ENCODE results near the gene PHLDA2. TPM values are rescaled to one million over a fixed set of nuclear protein-coding genes. Genes with fewer than 3 reads are reported as not detected.

The PHLDA2 gene
- total and polyA plus RNA-seq, 8 donors, result 3.1 to 34.2 (median 25.5) TPM; not detected in 3

- H3K4me3 ChIP-seq, result no peak overlapping the region
- H3K27ac ChIP-seq, result peak overlapping the region; percentile 83 to 92 (median 88)
- H3K27me3 ChIP-seq, result peaks cover 0 to 24% (median 0%) of the 10 kb centered on the region in 3 donors
- TF ChIP-seq EP300 (IDR thresholded peaks at IDR 0.05) (no peak), POLR2AphosphoS5 (IDR thresholded peaks at IDR 0.05) (peak in 2 of 3 donors; percentile 75 to 89)
- TF ChIP-seq, protein P1, sequence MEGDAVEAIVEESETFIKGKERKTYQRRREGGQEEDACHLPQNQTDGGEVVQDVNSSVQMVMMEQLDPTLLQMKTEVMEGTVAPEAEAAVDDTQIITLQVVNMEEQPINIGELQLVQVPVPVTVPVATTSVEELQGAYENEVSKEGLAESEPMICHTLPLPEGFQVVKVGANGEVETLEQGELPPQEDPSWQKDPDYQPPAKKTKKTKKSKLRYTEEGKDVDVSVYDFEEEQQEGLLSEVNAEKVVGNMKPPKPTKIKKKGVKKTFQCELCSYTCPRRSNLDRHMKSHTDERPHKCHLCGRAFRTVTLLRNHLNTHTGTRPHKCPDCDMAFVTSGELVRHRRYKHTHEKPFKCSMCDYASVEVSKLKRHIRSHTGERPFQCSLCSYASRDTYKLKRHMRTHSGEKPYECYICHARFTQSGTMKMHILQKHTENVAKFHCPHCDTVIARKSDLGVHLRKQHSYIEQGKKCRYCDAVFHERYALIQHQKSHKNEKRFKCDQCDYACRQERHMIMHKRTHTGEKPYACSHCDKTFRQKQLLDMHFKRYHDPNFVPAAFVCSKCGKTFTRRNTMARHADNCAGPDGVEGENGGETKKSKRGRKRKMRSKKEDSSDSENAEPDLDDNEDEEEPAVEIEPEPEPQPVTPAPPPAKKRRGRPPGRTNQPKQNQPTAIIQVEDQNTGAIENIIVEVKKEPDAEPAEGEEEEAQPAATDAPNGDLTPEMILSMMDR (IDR thresholded peaks at IDR 0.05), result no peak
- 18 to 61% (median 46%) methylated on average over 4 to 5 of the region's 5 CpGs for WGBS, 5 donors
- intact Hi-C loops (cut with DNase I; ENCODE audit: low total_unique reads), result no loop called here
- H3K9me3 ChIP-seq, result no peaks in the 10 kb centered on the region
- peak; percentile 96 for DNase-seq
- no peaks in the 10 kb centered on the region for H3K36me3 ChIP-seq
- peaks cover 33 to 54% (median 50%) of the 10 kb centered on the region in 4 donors for H3K4me1 ChIP-seq
Observed at GRCh38 chr11:2912498-2912897, 16.7 kb downstream of the PHLDA2 start.

DNA sequence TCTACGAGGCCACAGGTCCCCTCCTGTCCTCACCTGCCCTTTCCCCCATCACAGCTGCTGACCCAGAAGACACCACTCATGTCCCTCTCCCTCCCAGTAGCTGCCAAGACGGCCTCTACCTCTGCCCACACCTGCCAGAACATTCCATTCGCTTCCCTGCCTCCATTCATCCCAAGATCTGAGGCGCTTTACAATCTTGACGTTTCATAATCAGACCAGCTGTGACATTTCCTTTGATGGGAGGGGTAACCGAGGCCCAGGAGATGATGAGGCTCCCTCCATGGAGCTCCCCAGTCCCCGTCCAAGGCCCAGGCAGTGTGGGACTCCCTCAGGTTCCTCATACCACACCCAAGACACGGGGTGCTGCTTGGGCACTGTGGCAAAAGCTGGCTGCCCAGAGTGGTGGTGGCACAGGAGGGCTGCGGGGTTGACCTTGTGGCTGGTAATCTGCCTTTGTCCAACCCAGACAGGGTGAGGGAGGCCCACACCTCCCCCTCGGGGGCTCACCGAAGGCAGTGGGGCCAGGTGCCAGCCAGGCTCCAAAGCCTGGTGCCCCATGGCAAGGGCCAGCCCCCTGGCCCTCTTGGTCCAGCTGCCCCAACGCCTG, 17.3 kb downstream of the PHLDA2 start:
- Histone ChIP-seq H3K36me3 (no peaks in the 10 kb centered on the region), H3K4me1 (peaks cover 33 to 54% (median 50%) of the 10 kb centered on the region in 4 donors), H3K4me3 (no peak overlapping the region), H3K27ac (peak overlapping the region; percentile 83 to 92 (median 88)), H3K27me3 (peaks cover 0 to 30% (median 0%) of the 10 kb centered on the region in 3 donors), H3K9me3 (no peaks in the 10 kb centered on the region)
- TF ChIP-seq EP300 (IDR thresholded peaks at IDR 0.05), result no peak
- TF ChIP-seq POLR2AphosphoS5 (IDR thresholded peaks at IDR 0.05), result no peak
- TF ChIP-seq POLR2A (IDR thresholded peaks at IDR 0.05), result no peak
- TF ChIP-seq, protein P1 (IDR thresholded peaks at IDR 0.05), result no peak
- WGBS, 5 donors, result 34 to 53% (median 38%) methylated on average over 8 to 12 of the region's 12 CpGs
- DNase-seq, result peak; percentile 53 to 63
- intact Hi-C loops (cut with DNase I; ENCODE audit: low total_unique reads), result no loop called here

DNA sequence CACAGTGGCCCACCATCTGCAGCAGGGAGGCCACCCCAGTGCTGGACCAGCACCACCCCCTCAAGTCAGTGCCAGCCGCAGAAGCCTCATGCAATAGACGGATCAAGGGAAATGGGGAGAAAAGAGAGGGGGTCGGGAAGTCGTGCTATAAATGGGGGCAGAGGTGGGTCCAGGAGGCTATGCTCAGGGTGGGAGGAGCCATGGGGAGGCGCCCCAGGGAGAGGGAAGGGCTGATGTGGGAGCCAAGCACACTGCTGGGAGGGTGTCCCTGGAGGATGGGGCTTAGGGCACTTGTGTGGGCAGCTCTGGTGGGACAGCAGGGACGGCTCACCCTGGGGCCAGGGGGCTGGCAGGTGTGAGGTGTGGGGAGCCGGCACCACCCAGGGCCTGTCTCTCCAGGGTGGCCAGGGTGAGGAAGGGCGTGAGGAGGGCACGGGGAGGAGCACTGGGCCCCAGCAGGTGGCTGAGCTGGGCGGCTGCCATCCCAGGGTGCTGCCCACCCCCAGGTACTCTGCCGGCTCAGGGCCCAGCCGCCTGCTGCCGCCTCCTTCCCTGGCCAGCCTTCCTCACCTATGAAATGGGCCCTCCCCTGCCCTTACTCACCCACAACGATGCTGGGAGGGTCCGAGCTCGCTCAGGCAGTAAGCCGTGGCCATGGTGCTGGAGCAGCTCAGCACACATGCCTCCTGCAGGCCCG, 18.0 kb downstream of the PHLDA2 start:
- no peak for DNase-seq

GRCh38 chr11:2910401-2910955, 18.7 kb downstream of the PHLDA2 start:
- Histone ChIP-seq H3K4me1 (peaks cover 33 to 54% (median 50%) of the 10 kb centered on the region in 4 donors), H3K27me3 (peaks cover 0 to 32% (median 0%) of the 10 kb centered on the region in 3 donors), H3K27ac (peak overlapping the region in 2 of 5 donors; percentile 83 to 87), H3K4me3 (no peak overlapping the region), H3K36me3 (no peaks in the 10 kb centered on the region), H3K9me3 (no peaks in the 10 kb centered on the region)
- intact Hi-C loops (cut with DNase I; ENCODE audit: low total_unique reads), result no loop called here
- WGBS, 5 donors, result 86 to 94% (median 91%) methylated on average over 13 of the region's 13 CpGs
- TF ChIP-seq POLR2AphosphoS5 (IDR thresholded peaks at IDR 0.05), result no peak
- no peak for TF ChIP-seq POLR2A (IDR thresholded peaks at IDR 0.05)
- TF ChIP-seq EP300 (IDR thresholded peaks at IDR 0.05), result no peak
- TF ChIP-seq, protein P1 (IDR thresholded peaks at IDR 0.05), result no peak
- DNase-seq, result no peak

More for the DNA sequence above, 18.0 kb downstream of the PHLDA2 start:
- Histone ChIP-seq H3K9me3 (no peaks in the 10 kb centered on the region), H3K4me3 (no peak overlapping the region), H3K27me3 (peaks cover 0 to 32% (median 0%) of the 10 kb centered on the region in 3 donors), H3K27ac (peak overlapping the region; percentile 83 to 92 (median 88)), H3K4me1 (peaks cover 33 to 54% (median 50%) of the 10 kb centered on the region in 4 donors), H3K36me3 (no peaks in the 10 kb centered on the region)
- WGBS, 5 donors, result 57 to 72% (median 63%) methylated on average over 10 to 18 of the region's 18 CpGs
- TF ChIP-seq, protein P1 (IDR thresholded peaks at IDR 0.05), result no peak
- TF ChIP-seq POLR2AphosphoS5 (IDR thresholded peaks at IDR 0.05), result no peak
- TF ChIP-seq EP300 (IDR thresholded peaks at IDR 0.05), result no peak
- TF ChIP-seq POLR2A (IDR thresholded peaks at IDR 0.05), result no peak
- intact Hi-C loops (cut with DNase I; ENCODE audit: low total_unique reads), result no loop called here
